ENCODE measurements around the gene LCE1B.

DNA sequence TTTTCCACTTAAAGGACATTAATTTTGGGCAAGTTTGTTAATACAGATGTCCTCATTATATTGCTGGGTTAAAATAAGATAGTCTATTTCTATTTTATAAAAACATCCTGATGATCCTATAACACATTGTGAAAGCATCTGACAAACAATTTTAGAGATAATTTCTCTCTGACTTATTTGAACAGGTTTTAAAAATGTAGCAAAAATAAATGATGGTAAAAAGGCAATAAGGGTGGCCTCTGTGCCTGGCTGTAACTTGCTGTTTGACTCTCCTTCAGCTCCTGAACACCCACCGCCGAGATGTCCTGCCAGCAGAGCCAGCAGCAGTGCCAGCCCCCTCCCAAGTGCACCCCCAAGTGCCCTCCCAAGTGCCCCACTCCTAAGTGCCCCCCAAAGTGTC, 15.4 kb downstream of the LCE1B start, which contains the start of gene LCE1A:
- no peak for TF ChIP-seq POLR2A (IDR thresholded peaks at IDR 0.05; ENCODE audit: borderline replicate concordance, extremely low read depth, insufficient read depth, insufficient read length)
- TF ChIP-seq, protein P1, sequence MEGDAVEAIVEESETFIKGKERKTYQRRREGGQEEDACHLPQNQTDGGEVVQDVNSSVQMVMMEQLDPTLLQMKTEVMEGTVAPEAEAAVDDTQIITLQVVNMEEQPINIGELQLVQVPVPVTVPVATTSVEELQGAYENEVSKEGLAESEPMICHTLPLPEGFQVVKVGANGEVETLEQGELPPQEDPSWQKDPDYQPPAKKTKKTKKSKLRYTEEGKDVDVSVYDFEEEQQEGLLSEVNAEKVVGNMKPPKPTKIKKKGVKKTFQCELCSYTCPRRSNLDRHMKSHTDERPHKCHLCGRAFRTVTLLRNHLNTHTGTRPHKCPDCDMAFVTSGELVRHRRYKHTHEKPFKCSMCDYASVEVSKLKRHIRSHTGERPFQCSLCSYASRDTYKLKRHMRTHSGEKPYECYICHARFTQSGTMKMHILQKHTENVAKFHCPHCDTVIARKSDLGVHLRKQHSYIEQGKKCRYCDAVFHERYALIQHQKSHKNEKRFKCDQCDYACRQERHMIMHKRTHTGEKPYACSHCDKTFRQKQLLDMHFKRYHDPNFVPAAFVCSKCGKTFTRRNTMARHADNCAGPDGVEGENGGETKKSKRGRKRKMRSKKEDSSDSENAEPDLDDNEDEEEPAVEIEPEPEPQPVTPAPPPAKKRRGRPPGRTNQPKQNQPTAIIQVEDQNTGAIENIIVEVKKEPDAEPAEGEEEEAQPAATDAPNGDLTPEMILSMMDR (IDR thresholded peaks at IDR 0.05 in 2 of 3, conservative IDR thresholded peaks at IDR 0.05 in 1 of 3; ENCODE audit: borderline replicate concordance in 1 of 3, insufficient read depth in 1 of 3, low read depth in 2 of 3, low read length in 2 of 3) = no peak
- TF ChIP-seq, protein P2, sequence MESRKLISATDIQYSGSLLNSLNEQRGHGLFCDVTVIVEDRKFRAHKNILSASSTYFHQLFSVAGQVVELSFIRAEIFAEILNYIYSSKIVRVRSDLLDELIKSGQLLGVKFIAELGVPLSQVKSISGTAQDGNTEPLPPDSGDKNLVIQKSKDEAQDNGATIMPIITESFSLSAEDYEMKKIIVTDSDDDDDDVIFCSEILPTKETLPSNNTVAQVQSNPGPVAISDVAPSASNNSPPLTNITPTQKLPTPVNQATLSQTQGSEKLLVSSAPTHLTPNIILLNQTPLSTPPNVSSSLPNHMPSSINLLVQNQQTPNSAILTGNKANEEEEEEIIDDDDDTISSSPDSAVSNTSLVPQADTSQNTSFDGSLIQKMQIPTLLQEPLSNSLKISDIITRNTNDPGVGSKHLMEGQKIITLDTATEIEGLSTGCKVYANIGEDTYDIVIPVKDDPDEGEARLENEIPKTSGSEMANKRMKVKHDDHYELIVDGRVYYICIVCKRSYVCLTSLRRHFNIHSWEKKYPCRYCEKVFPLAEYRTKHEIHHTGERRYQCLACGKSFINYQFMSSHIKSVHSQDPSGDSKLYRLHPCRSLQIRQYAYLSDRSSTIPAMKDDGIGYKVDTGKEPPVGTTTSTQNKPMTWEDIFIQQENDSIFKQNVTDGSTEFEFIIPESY (IDR thresholded peaks at IDR 0.05; ENCODE audit: extremely low read depth, insufficient replicate concordance, low read length) = no peak

All from HCT116 (cell line).